SH-SY5Y (cell line): Measurements from ENCODE around the gene GJA3.

Experiments
- GATA2 ChIP-seq: IDR thresholded peaks from 2 replicates; pipeline ENCODE4 v1.6.1; 2011; ENCODE audit warnings: mild to moderate bottlenecking, low read depth, low read length
- GATA3 ChIP-seq: IDR thresholded peaks from 2 replicates; pipeline ENCODE4 v1.6.1; 2011; ENCODE audit warnings: low read depth, mild to moderate bottlenecking, low read length, moderate library complexity

GRCh38 chr13:20118268-20119140, 42.3 kb downstream of the GJA3 start:
- no peak for TF ChIP-seq GATA2
- TF ChIP-seq GATA3 = no peak
